H9 (cell line): Measurements from ENCODE around the gene IDUA. TPM values are rescaled to one million over a fixed set of nuclear protein-coding genes. Genes with fewer than 3 reads are reported as not detected.

Experiments used
- DNase-seq: peaks from one replicate; pipeline ENCODE4 v3.0.0-alpha.2; 2017
- H2AFZ ChIP-seq: one replicate; pipeline ENCODE4 v1.6.1; 2013; ENCODE audit warnings: mild to moderate bottlenecking, low read length, control low read depth, moderate library complexity
- H2AK5ac ChIP-seq: 2 replicates; pipeline ENCODE4 v1.6.1; 2013; ENCODE audit warnings: low read length, control low read depth, mixed read lengths; ENCODE audit not compliant: insufficient read length
- H2BK120ac ChIP-seq: one replicate; pipeline ENCODE4 v1.6.1; 2013; ENCODE audit warnings: low read depth, mild to moderate bottlenecking, low read length, control low read depth, inconsistent platforms; ENCODE audit not compliant: poor library complexity, severe bottlenecking
- H2BK12ac ChIP-seq: 2 replicates; pipeline ENCODE4 v1.6.1; 2013; ENCODE audit warnings: low read length, control low read depth, mixed read lengths, low read depth; ENCODE audit not compliant: insufficient read length
- H2BK15ac ChIP-seq: 2 replicates; pipeline ENCODE4 v1.6.1; 2013; ENCODE audit warnings: low read depth, low read length, control low read depth
- H2BK20ac ChIP-seq: one replicate; pipeline ENCODE4 v1.6.1; 2013; ENCODE audit warnings: low read depth, mild to moderate bottlenecking, low read length, control low read depth, inconsistent platforms; ENCODE audit not compliant: poor library complexity, severe bottlenecking
- H2BK5ac ChIP-seq: 2 replicates; pipeline ENCODE4 v1.6.1; 2013; ENCODE audit warnings: low read length, control low read depth, mixed read lengths; ENCODE audit not compliant: insufficient read length
- H3K14ac ChIP-seq: 2 replicates; pipeline ENCODE4 v1.6.1; 2013; ENCODE audit warnings: low read length, control low read depth; ENCODE audit not compliant: insufficient read depth
- H3K18ac ChIP-seq: 2 replicates; pipeline ENCODE4 v1.6.1; 2013; ENCODE audit warnings: low read depth, mild to moderate bottlenecking, mixed read lengths, low read length, control low read depth; ENCODE audit not compliant: insufficient read length
- H3K23ac ChIP-seq: 2 replicates; pipeline ENCODE4 v1.6.1; 2013; ENCODE audit warnings: low read length, control low read depth, mixed read lengths, low read depth; ENCODE audit not compliant: insufficient read length
- H3K23me2 ChIP-seq: 2 replicates; pipeline ENCODE4 v1.6.1; 2013; ENCODE audit warnings: low read depth, mild to moderate bottlenecking, mixed read lengths, low read length, control low read depth; ENCODE audit not compliant: insufficient read length, poor library complexity, severe bottlenecking
- H3K27ac ChIP-seq: 2 replicates; pipeline ENCODE4 v1.5.1; 2013; ENCODE audit warnings: low read length, control low read depth, mixed read lengths, low read depth; ENCODE audit not compliant: insufficient read length
- H3K27me3 ChIP-seq: 2 replicates; pipeline ENCODE4 v1.6.1; 2013; ENCODE audit warnings: low read length, control low read depth, inconsistent platforms; ENCODE audit not compliant: insufficient read depth
- H3K4ac ChIP-seq: 2 replicates; pipeline ENCODE4 v1.6.1; 2013; ENCODE audit warnings: low read depth, mild to moderate bottlenecking, control low read depth, inconsistent platforms, low read length, moderate library complexity
- H3K4me1 ChIP-seq: 2 replicates; pipeline ENCODE4 v1.6.1; 2013; ENCODE audit warnings: low read length, control low read depth, inconsistent platforms; ENCODE audit not compliant: insufficient read depth
- H3K4me2 ChIP-seq: 2 replicates; pipeline ENCODE4 v1.6.1; 2013; ENCODE audit warnings: low read length, control low read depth, mixed read lengths; ENCODE audit not compliant: insufficient read length, insufficient read depth
- H3K56ac ChIP-seq: 2 replicates; pipeline ENCODE4 v1.6.1; 2013; ENCODE audit warnings: low read depth, mild to moderate bottlenecking, mixed read lengths, low read length, control low read depth; ENCODE audit not compliant: insufficient read length
- H3K79me1 ChIP-seq: 2 replicates; pipeline ENCODE4 v1.6.1; 2013; ENCODE audit warnings: low read depth, mild to moderate bottlenecking, moderate library complexity, low read length, control low read depth, inconsistent platforms; ENCODE audit not compliant: insufficient read depth, poor library complexity, severe bottlenecking
- H3K79me2 ChIP-seq: 2 replicates; pipeline ENCODE4 v1.6.1; 2013; ENCODE audit warnings: low read length, control low read depth, inconsistent platforms; ENCODE audit not compliant: insufficient read depth
- H3K9ac ChIP-seq: 2 replicates; pipeline ENCODE4 v1.6.1; 2013; ENCODE audit warnings: low read length, control low read depth, mixed read lengths; ENCODE audit not compliant: insufficient read length; ENCODE audit errors: extremely low read depth
- H3K9me3 ChIP-seq: one replicate; pipeline ENCODE4 v1.6.1; 2013; ENCODE audit warnings: low read depth, low read length, inconsistent platforms; ENCODE audit not compliant: control insufficient read depth
- H3T11ph ChIP-seq: one replicate; pipeline ENCODE4 v1.6.1; 2013; ENCODE audit warnings: mild to moderate bottlenecking, low read length, control low read depth, inconsistent platforms
- H4K20me1 ChIP-seq: one replicate; pipeline ENCODE4 v1.6.1; 2013; ENCODE audit not compliant: control insufficient read depth, insufficient read length, insufficient read depth
- H4K5ac ChIP-seq: 2 replicates; pipeline ENCODE4 v1.6.1; 2013; ENCODE audit warnings: low read depth, mild to moderate bottlenecking, mixed read lengths, low read length, control low read depth; ENCODE audit not compliant: insufficient read length
- H4K8ac ChIP-seq: replicated peaks from 2 replicates; pipeline ENCODE4 v1.6.1; 2013; ENCODE audit warnings: low read length, control low read depth, mixed read lengths, low read depth; ENCODE audit not compliant: insufficient read length
- H4K91ac ChIP-seq: 2 replicates; pipeline ENCODE4 v1.6.1; 2013; ENCODE audit warnings: low read depth, mild to moderate bottlenecking, moderate library complexity, mixed read lengths, low read length, control low read depth; ENCODE audit not compliant: insufficient read length
- H3K27ac Mint-ChIP-seq, 3 experiments: 2 replicates in 2 of 3; 3 replicates in 1 of 3; pipeline ENCODE4 v1.8.0; 2020 to 2021; ENCODE audit warnings: mixed read lengths in 3 of 3, mild to moderate bottlenecking in 1 of 3, moderate library complexity in 1 of 3
- H3K27me3 Mint-ChIP-seq: 2 replicates; pipeline ENCODE4 v1.8.0; 2021; ENCODE audit warnings: low read depth, mild to moderate bottlenecking, moderate library complexity, mixed read lengths
- H3K36me3 Mint-ChIP-seq, 3 experiments: 2 replicates in 2 of 3; 3 replicates in 1 of 3; pipeline ENCODE4 v1.8.0; 2020 to 2021; ENCODE audit warnings: low read depth in 3 of 3, mixed read lengths in 3 of 3; ENCODE audit not compliant: insufficient read depth in 1 of 3
- H3K4me1 Mint-ChIP-seq, 2 experiments: 2 replicates each; pipeline ENCODE4 v1.8.0; 2020; ENCODE audit warnings: mixed read lengths in 2 of 2
- H3K4me3 Mint-ChIP-seq, 2 experiments: 2 replicates in 1 of 2; 3 replicates in 1 of 2; pipeline ENCODE4 v1.8.0; 2020 to 2021; ENCODE audit warnings: mild to moderate bottlenecking in 2 of 2, mixed read lengths in 2 of 2, moderate library complexity in 1 of 2
- H3K9me3 Mint-ChIP-seq, 2 experiments: 2 replicates in 1 of 2; 3 replicates in 1 of 2; pipeline ENCODE4 v1.8.0; 2020; ENCODE audit warnings: mild to moderate bottlenecking in 2 of 2, mixed read lengths in 2 of 2, moderate library complexity in 1 of 2
- WGBS: extraction: QIAGEN DNeasy Blood & Tissue Kit; methylation state at CpG from one replicate; pipeline ENCODE4 v1.1.7; 2013; ENCODE audit warnings: missing lambda C conversion rate, low lambda C conversion rate, mixed read lengths; ENCODE audit not compliant: insufficient read length; ENCODE audit errors: extremely low coverage; 5-methylcytosine and 5-hydroxymethylcytosine counted together
- total RNA-seq: library from RNA; stranded (reverse); gene quantifications from 2 replicates; pipeline ENCODE4 v1.2.1, GENCODE V29; 2021
- TF ChIP-seq, protein P1 (sequence below): fragments of 200-600 bp; sonication (generic); conservative IDR thresholded peaks from 3 replicates; pipeline ENCODE4 v1.8.0; 2021; ENCODE audit warnings: antibody characterized with exemption, mild to moderate bottlenecking

IDUA gene
- total RNA-seq, 1 experiment from 2014 or later, result 14.5 TPM

DNA sequence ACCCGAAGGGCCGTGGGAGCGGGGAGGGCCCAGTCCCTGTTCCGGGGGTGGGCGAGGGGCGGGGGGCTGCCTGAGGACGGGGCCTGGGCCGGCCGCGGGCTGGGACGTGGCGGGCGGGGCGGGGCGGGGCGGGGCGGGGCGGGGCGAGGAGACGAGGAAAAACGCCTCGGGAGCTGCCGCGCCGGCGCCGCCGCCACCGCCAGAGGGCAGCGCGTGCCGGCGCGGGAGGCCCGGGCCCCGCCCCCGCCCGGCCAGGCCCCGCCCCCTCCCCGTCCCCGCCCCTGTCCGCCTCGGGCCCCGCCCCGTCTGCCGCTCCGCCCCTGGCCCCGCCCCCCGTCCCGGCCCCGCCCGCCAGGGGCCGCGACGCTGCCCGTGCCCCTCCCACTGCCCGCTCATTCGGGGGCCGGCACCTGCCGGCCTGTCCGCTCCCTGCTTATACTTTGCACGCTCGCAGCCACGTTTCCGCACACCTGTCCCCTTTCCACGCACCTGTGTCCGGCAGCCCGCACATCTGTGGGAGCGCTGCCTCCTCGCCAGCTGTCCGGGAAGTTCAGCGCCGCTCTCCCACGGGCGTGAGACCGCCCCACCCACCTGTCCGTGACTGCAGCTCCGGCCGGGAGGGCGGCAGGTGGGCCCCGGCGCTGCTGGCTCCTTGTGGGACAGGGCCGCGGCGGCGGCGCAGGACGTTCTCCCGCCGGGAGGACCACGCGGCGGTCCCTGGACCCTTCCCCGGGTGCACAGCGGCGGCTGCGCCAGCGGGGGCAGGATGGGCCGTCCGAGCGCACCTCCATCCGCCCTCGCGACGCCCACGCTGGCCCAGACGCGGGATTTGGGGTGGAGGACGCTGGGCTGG is 22.9 kb downstream of the IDUA start:
- Histone ChIP-seq H3K9ac (no peak overlapping the region), H3K9me3 (no peaks in the 10 kb centered on the region), H3T11ph (no peak overlapping the region), H3K79me1 (no peaks in the 10 kb centered on the region), H2BK12ac (no peak overlapping the region), H3K14ac (no peak overlapping the region), H3K56ac (no peak overlapping the region), H3K4ac (no peak overlapping the region), H2AK5ac (no peak overlapping the region), H2BK120ac (no peak overlapping the region), H3K18ac (no peak overlapping the region), H3K23ac (no peak overlapping the region), H4K91ac (no peak overlapping the region), H4K20me1 (no peaks in the 10 kb centered on the region), H3K27me3 (peaks cover 22% of the 10 kb centered on the region; the same call in 1 of the 2 replicates), H4K5ac (no peak overlapping the region), H2BK15ac (no peak overlapping the region), H3K4me2 (peak overlapping the region; percentile 89), H3K23me2 (peaks cover 14% of the 10 kb centered on the region), H2BK5ac (no peak overlapping the region), H2BK20ac (no peak overlapping the region), H3K4me1 (no peaks in the 10 kb centered on the region), H3K27ac (no peak overlapping the region), H2AFZ (no peak overlapping the region), H4K8ac (no peak overlapping the region), H3K79me2 (no peaks in the 10 kb centered on the region)
- H3K27me3 Mint-ChIP-seq, result peaks cover 53% of the 10 kb centered on the region
- peak; percentile 73 for DNase-seq
- no CpG with 5 or more reads among the region's 109 CpGs for WGBS
- H3K4me1 Mint-ChIP-seq, result peaks cover 11 to 12% of the 10 kb centered on the region in 2 experiments
- peaks cover 0 to 4% (median 0%) of the 10 kb centered on the region in 3 experiments; a peak in 2 of 7 replicates for H3K36me3 Mint-ChIP-seq
- H3K9me3 Mint-ChIP-seq, result peaks cover 3 to 13% of the 10 kb centered on the region in 2 experiments; a peak in 4 of 5 replicates
- peak overlapping the region; percentile 56 to 70 for H3K4me3 Mint-ChIP-seq
- TF ChIP-seq, protein P1, sequence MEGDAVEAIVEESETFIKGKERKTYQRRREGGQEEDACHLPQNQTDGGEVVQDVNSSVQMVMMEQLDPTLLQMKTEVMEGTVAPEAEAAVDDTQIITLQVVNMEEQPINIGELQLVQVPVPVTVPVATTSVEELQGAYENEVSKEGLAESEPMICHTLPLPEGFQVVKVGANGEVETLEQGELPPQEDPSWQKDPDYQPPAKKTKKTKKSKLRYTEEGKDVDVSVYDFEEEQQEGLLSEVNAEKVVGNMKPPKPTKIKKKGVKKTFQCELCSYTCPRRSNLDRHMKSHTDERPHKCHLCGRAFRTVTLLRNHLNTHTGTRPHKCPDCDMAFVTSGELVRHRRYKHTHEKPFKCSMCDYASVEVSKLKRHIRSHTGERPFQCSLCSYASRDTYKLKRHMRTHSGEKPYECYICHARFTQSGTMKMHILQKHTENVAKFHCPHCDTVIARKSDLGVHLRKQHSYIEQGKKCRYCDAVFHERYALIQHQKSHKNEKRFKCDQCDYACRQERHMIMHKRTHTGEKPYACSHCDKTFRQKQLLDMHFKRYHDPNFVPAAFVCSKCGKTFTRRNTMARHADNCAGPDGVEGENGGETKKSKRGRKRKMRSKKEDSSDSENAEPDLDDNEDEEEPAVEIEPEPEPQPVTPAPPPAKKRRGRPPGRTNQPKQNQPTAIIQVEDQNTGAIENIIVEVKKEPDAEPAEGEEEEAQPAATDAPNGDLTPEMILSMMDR, result no peak; the same call in 1 of the 3 replicates
- H3K27ac Mint-ChIP-seq, result no peak overlapping the region; a peak in 1 of 7 replicates
